SU-DHL-6 (cell line): ENCODE data around the gene RINT1.

Experiments used
- H2AFZ ChIP-seq: fragments of 200-600 bp; sonication (generic); 2 replicates; pipeline ENCODE4 v1.6.1; 2014; ENCODE audit warnings: low read depth, mild to moderate bottlenecking, moderate library complexity, mixed read lengths, antibody characterized with exemption, low read length; ENCODE audit not compliant: severe bottlenecking
- H3F3A ChIP-seq: fragments of 200-600 bp; shearing (Covaris generic); 2 replicates; pipeline ENCODE4 v1.6.0; 2016; ENCODE audit warnings: antibody characterized with exemption, mild to moderate bottlenecking; ENCODE audit not compliant: insufficient read depth
- H3K27ac ChIP-seq: fragments of 200-600 bp; sonication (generic); 2 replicates; pipeline ENCODE4 v1.5.1; 2016; ENCODE audit warnings: low read depth, mild to moderate bottlenecking, low read length, moderate library complexity, mixed read lengths
- H3K27me3 ChIP-seq: fragments of 200-600 bp; sonication (generic), shearing (Covaris generic); 2 replicates; pipeline ENCODE4 v1.6.0; 2014; ENCODE audit warnings: mild to moderate bottlenecking, low read length
- H3K36me3 ChIP-seq: fragments of 200-600 bp; sonication (generic); 2 replicates; pipeline ENCODE4 v1.6.1; 2014; ENCODE audit warnings: mild to moderate bottlenecking, low read length, mixed read lengths
- H3K4me2 ChIP-seq: fragments of 300-600, 200-600 bp; shearing (Covaris generic), sonication (generic); 2 replicates; pipeline ENCODE4 v1.6.0; 2014; ENCODE audit warnings: low read length, low read depth, mild to moderate bottlenecking; ENCODE audit not compliant: poor library complexity, severe bottlenecking
- H3K4me3 ChIP-seq: fragments of 200-600 bp; sonication (generic); 2 replicates; pipeline ENCODE4 v1.5.1; 2014; ENCODE audit warnings: antibody characterized with exemption, low read length, mild to moderate bottlenecking, mixed read lengths; ENCODE audit not compliant: insufficient read depth, poor library complexity, severe bottlenecking
- H3K79me2 ChIP-seq: fragments of 200-600 bp; sonication (generic); 2 replicates; pipeline ENCODE4 v1.6.1; 2014; ENCODE audit warnings: mild to moderate bottlenecking, low read length, moderate library complexity; ENCODE audit not compliant: insufficient read depth
- H3K9ac ChIP-seq: fragments of 200-600 bp; sonication (generic); 2 replicates; pipeline ENCODE4 v1.7.0; 2014; ENCODE audit warnings: mild to moderate bottlenecking, low read length
- H3K9me2 ChIP-seq: fragments of 200-600 bp; sonication (generic); replicated peaks from 2 replicates; pipeline ENCODE4 v1.6.1; 2014; ENCODE audit warnings: low read length; ENCODE audit not compliant: insufficient read depth
- H3K9me3 ChIP-seq: fragments of 200-600 bp; sonication (generic); 2 replicates; pipeline ENCODE4 v1.6.1; 2014; ENCODE audit warnings: low read length, mixed read lengths; ENCODE audit not compliant: insufficient read depth
- H4K20me1 ChIP-seq: fragments of 200-600 bp; sonication (generic); 2 replicates; pipeline ENCODE4 v1.6.1; 2014; ENCODE audit warnings: low read depth, mild to moderate bottlenecking, antibody characterized with exemption, low read length, moderate library complexity, mixed read lengths
- EZH2phosphoT487 ChIP-seq: fragments of 200-600 bp; sonication (generic), shearing (Covaris generic); conservative IDR thresholded peaks from 2 replicates; pipeline ENCODE4 v1.6.1; 2018; ENCODE audit warnings: mild to moderate bottlenecking, antibody characterized with exemption, low read length, moderate library complexity, mixed read lengths
- TF ChIP-seq, protein P1 (sequence below): fragments of 200-600 bp; sonication (generic); IDR thresholded peaks from one replicate; pipeline ENCODE4 v1.5.1; 2017; ENCODE audit warnings: antibody characterized with exemption, mild to moderate bottlenecking, low read length, moderate library complexity; ENCODE audit not compliant: insufficient read depth, poor library complexity, severe bottlenecking

Gene RINT1

DNA sequence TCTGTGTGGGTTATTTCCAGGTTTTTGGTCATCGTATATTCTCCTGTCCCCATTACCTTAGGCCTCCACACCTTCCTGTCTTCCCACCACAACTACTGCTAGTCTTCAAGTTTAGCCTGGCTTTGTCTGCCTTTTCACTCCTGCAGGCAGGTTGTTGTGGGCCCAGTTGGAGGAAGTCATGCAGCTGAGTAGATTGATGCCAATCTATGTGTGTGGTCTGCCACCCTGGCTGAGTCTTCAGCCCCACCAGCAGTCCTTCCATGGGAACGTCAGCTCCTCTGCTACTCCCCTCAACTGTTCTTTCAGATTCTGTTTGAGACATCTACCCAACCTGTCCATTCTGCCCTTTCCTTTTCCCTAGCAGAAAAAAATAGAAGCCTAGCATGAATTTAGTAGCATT is 6.3 kb downstream of the RINT1 start:
- Histone ChIP-seq H3K4me2 (no peak overlapping the region), H3K36me3 (peaks cover 19% of the 10 kb centered on the region), H3K79me2 (peaks cover 23% of the 10 kb centered on the region), H3K27ac (no peak overlapping the region), H3K9ac (no peak overlapping the region), H4K20me1 (no peaks in the 10 kb centered on the region), H3K9me2 (no peaks in the 10 kb centered on the region), H3K4me3 (no peak overlapping the region), H3F3A (peaks cover 2% of the 10 kb centered on the region; the same call in 1 of the 2 replicates), H2AFZ (no peak overlapping the region), H3K9me3 (no peaks in the 10 kb centered on the region), H3K27me3 (no peaks in the 10 kb centered on the region)
- TF ChIP-seq, protein P1, sequence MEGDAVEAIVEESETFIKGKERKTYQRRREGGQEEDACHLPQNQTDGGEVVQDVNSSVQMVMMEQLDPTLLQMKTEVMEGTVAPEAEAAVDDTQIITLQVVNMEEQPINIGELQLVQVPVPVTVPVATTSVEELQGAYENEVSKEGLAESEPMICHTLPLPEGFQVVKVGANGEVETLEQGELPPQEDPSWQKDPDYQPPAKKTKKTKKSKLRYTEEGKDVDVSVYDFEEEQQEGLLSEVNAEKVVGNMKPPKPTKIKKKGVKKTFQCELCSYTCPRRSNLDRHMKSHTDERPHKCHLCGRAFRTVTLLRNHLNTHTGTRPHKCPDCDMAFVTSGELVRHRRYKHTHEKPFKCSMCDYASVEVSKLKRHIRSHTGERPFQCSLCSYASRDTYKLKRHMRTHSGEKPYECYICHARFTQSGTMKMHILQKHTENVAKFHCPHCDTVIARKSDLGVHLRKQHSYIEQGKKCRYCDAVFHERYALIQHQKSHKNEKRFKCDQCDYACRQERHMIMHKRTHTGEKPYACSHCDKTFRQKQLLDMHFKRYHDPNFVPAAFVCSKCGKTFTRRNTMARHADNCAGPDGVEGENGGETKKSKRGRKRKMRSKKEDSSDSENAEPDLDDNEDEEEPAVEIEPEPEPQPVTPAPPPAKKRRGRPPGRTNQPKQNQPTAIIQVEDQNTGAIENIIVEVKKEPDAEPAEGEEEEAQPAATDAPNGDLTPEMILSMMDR = no peak
- no peak for TF ChIP-seq EZH2phosphoT487

- Histone ChIP-seq H3K36me3 (peaks cover 26% of the 10 kb centered on the region), H4K20me1 (no peaks in the 10 kb centered on the region), H3K9me2 (no peaks in the 10 kb centered on the region), H3F3A (peaks cover 4% of the 10 kb centered on the region; the same call in 1 of the 2 replicates), H3K4me3 (no peak overlapping the region), H3K4me2 (no peak overlapping the region), H3K79me2 (no peaks in the 10 kb centered on the region), H2AFZ (no peak overlapping the region), H3K9ac (no peak overlapping the region), H3K27ac (no peak overlapping the region), H3K27me3 (no peaks in the 10 kb centered on the region), H3K9me3 (no peaks in the 10 kb centered on the region)
- TF ChIP-seq, protein P1 = no peak
- TF ChIP-seq EZH2phosphoT487 = no peak
These were observed 27.9 kb downstream of the RINT1 start for GRCh38 chr7:105559926-105560325.

- Histone ChIP-seq H3K36me3 (peaks cover 33% of the 10 kb centered on the region; the same call in 1 of the 2 replicates), H2AFZ (no peak overlapping the region), H3K79me2 (no peaks in the 10 kb centered on the region), H3K4me3 (no peak overlapping the region), H3K9me2 (no peaks in the 10 kb centered on the region), H4K20me1 (no peaks in the 10 kb centered on the region), H3F3A (peaks cover 3% of the 10 kb centered on the region; the same call in 1 of the 2 replicates), H3K27ac (no peak overlapping the region), H3K4me2 (no peak overlapping the region), H3K9ac (no peak overlapping the region), H3K27me3 (no peaks in the 10 kb centered on the region), H3K9me3 (no peaks in the 10 kb centered on the region)
- TF ChIP-seq, protein P1 = no peak
- TF ChIP-seq EZH2phosphoT487 = no peak
These were observed 33.2 kb downstream of the RINT1 start for GRCh38 chr7:105565190-105565589.
